GM11168 (cell line): ENCODE results near the gene HMGB3.

Experiments
- in situ Hi-C: fragments of 300-500 bp; cut with MboI; formaldehyde crosslinking; loops from one replicate; pipeline ENCODE4 v1.12.0; 2022; ENCODE audit warnings: low sequenced_read_pairs; ENCODE audit not compliant: unreplicated experiment

The HMGB3 gene

GRCh38 chrX:150975655-150976390, 7.3 kb upstream of the HMGB3 start:
- in situ Hi-C loops = loop anchor here (25.0 kb wide), 1 partner anchor 189 kb away; no protein-coding TSS in a partner anchor

- in situ Hi-C loops = loop anchor here (25.0 kb wide), 1 partner anchor 190 kb away; no protein-coding TSS in a partner anchor
Measured at GRCh38 chrX:150977411-150978162, 5.5 kb upstream of the HMGB3 start.

- in situ Hi-C loops = loop anchor here (25.0 kb wide), 1 partner anchor 193 kb away; no protein-coding TSS in a partner anchor
Measured at GRCh38 chrX:150980186-150980585, 2.9 kb upstream of the HMGB3 start.

GRCh38 chrX:150980711-150981110, 2.4 kb upstream of the HMGB3 start:
- in situ Hi-C loops = loop anchor here (25.0 kb wide), 1 partner anchor 193 kb away; no protein-coding TSS in a partner anchor

GRCh38 chrX:150982235-150982787, 824 bp upstream of the HMGB3 start:
- in situ Hi-C loops = loop anchor here (25.0 kb wide), 1 partner anchor 195 kb away; no protein-coding TSS in a partner anchor

- in situ Hi-C loops = loop anchor here (25.0 kb wide), 1 partner anchor 196 kb away; no protein-coding TSS in a partner anchor
Measured at GRCh38 chrX:150983521-150984168, 510 bp downstream of the HMGB3 start.

- in situ Hi-C loops = loop anchor here (25.0 kb wide), 1 partner anchor 197 kb away; no protein-coding TSS in a partner anchor
Measured at GRCh38 chrX:150984169-150984824, 1.2 kb downstream of the HMGB3 start.

- in situ Hi-C loops = loop anchor here (25.0 kb wide), 1 partner anchor 200 kb away; no protein-coding TSS in a partner anchor
Measured at GRCh38 chrX:150987687-150988086, 4.6 kb downstream of the HMGB3 start.

- in situ Hi-C loops = loop anchor here (25.0 kb wide), 1 partner anchor 202 kb away; no protein-coding TSS in a partner anchor
Measured at GRCh38 chrX:150989420-150989819, 6.3 kb downstream of the HMGB3 start.

GRCh38 chrX:150990910-150991309, 7.8 kb downstream of the HMGB3 start:
- in situ Hi-C loops = loop anchor here (25.0 kb wide), 1 partner anchor 204 kb away; no protein-coding TSS in a partner anchor

GRCh38 chrX:151000861-151001331, 17.8 kb downstream of the HMGB3 start:
- in situ Hi-C loops = no loop called here

- in situ Hi-C loops = no loop called here
Measured at GRCh38 chrX:151004085-151004484, 20.9 kb downstream of the HMGB3 start.

GRCh38 chrX:151006410-151007109, 23.4 kb downstream of the HMGB3 start:
- in situ Hi-C loops = no loop called here

- in situ Hi-C loops = no loop called here
Measured at GRCh38 chrX:151009582-151009981, 26.4 kb downstream of the HMGB3 start.

GRCh38 chrX:151013164-151013743, 30.1 kb downstream of the HMGB3 start:
- in situ Hi-C loops = no loop called here

GRCh38 chrX:151015684-151016083, 32.5 kb downstream of the HMGB3 start:
- in situ Hi-C loops = no loop called here

- in situ Hi-C loops = no loop called here
Measured at GRCh38 chrX:151019856-151020255, 36.7 kb downstream of the HMGB3 start.

- in situ Hi-C loops = no loop called here
Measured at GRCh38 chrX:151030845-151031244, 47.7 kb downstream of the HMGB3 start.
